GM12878 (cell line): ENCODE measurements around the gene NUP210. TPM values are rescaled to one million over a fixed set of nuclear protein-coding genes. Genes with fewer than 3 reads are reported as not detected.

Source experiments
- ATAC-seq: fragments of 200-7000 bp; cut with Tn5 transposase; 3 replicates; pipeline ENCODE4 v1.9.1; 2020; ENCODE audit warnings: mild to moderate bottlenecking, moderate library complexity
- BruUV-seq: library from RNA; stranded (reverse); fragments of 400-500 nt; replicated peaks from 2 replicates; lab custom pipeline; 2021; lab: Mats Ljungman, UMichigan
- CTCF ChIA-PET: fragments of 300-600 bp; sonication (Branson Sonifier 250); formaldehyde crosslinking; extraction: SDS; loops from one replicate; lab custom pipeline; 2021; ENCODE audit warnings: inconsistent platforms; lab: Yijun Ruan, JAX
- POLR2A ChIA-PET: fragments of 350-600 bp; formaldehyde crosslinking; extraction: SDS; loops from one replicate; lab custom pipeline; 2021; ENCODE audit warnings: inconsistent platforms; lab: Charles Lee
- RAD21 ChIA-PET: fragments of 300-600 bp; sonication (Branson Sonifier 250); formaldehyde crosslinking; loops from one replicate; lab custom pipeline; 2023; ENCODE audit warnings: antibody characterized with exemption; ENCODE audit not compliant: unreplicated experiment; lab: Charles Lee
- SMC1A ChIA-PET: fragments of 300-600 bp; sonication (Branson Sonifier 250); formaldehyde crosslinking; loops from one replicate; lab custom pipeline; 2023; ENCODE audit not compliant: unreplicated experiment, uncharacterized antibody; lab: Charles Lee
- DNase-seq: peaks from one replicate; pipeline ENCODE4 v3.0.0-alpha.2; 2011; ENCODE audit warnings: low read depth, low spot score
- FAIRE-seq: peaks from 3 replicates; lab custom pipeline; 2011; peaks lifted over from hg19 to GRCh38; lab: Jason Lieb, UNC
- H2AFZ ChIP-seq: 2 replicates; pipeline ENCODE4 v1.6.0; 2011; ENCODE audit warnings: low read depth, low read length, control low read depth; ENCODE audit not compliant: control insufficient read depth
- H3K27ac ChIP-seq: 2 replicates; pipeline ENCODE4 v1.5.1; 2011; ENCODE audit warnings: control low read depth; ENCODE audit not compliant: control insufficient read depth, insufficient read depth
- H3K27me3 ChIP-seq, 2 experiments: replicated peaks in 1 of 2; 2 replicates each; pipeline versions ENCODE4 v1.6.0 to v1.6.1; 2011; ENCODE audit warnings: low read length in 1 of 2; ENCODE audit not compliant: control insufficient read depth in 2 of 2, insufficient read depth in 2 of 2
- H3K36me3 ChIP-seq, 2 experiments: 2 replicates each; pipeline ENCODE4 v1.5.1; 2011; ENCODE audit warnings: low read length in 1 of 2; ENCODE audit not compliant: control insufficient read depth in 2 of 2, insufficient read depth in 2 of 2
- H3K4me1 ChIP-seq: 2 replicates; pipeline ENCODE4 v1.6.1; 2011; ENCODE audit warnings: mild to moderate bottlenecking, low read length, moderate library complexity, mixed read lengths; ENCODE audit not compliant: control insufficient read depth, insufficient read depth
- H3K4me2 ChIP-seq: 2 replicates; pipeline ENCODE4 v1.6.0; 2011; ENCODE audit warnings: control low read depth; ENCODE audit not compliant: control insufficient read depth, insufficient read depth
- H3K4me3 ChIP-seq: fragments of 200-600 bp; sonication (generic); 2 replicates; pipeline ENCODE4 v1.5.1; 2016
- H3K79me2 ChIP-seq: 2 replicates; pipeline ENCODE4 v1.6.0; 2011; ENCODE audit warnings: low read length; ENCODE audit not compliant: control insufficient read depth, insufficient read depth
- H3K9ac ChIP-seq: 2 replicates; pipeline ENCODE4 v1.8.0; 2011; ENCODE audit warnings: low read length, control low read depth, mixed read lengths; ENCODE audit not compliant: control insufficient read depth, insufficient read depth
- H3K9me3 ChIP-seq: replicated peaks from 3 replicates; pipeline ENCODE4 v1.5.1; 2011; ENCODE audit warnings: mild to moderate bottlenecking, low read length; ENCODE audit not compliant: control insufficient read depth, insufficient read depth
- H4K20me1 ChIP-seq: 2 replicates; pipeline ENCODE4 v1.6.0; 2011; ENCODE audit not compliant: control insufficient read depth, insufficient read depth
- BRCA1 ChIP-seq: IDR thresholded peaks from 2 replicates; pipeline ENCODE4 v1.6.1; 2011; ENCODE audit warnings: low read depth, low read length, improper control_type of control experiment
- CBX3 ChIP-seq: fragments of 200-600 bp; sonication (generic); IDR thresholded peaks from 2 replicates; pipeline ENCODE4 v1.6.1; 2016; ENCODE audit warnings: low read depth, borderline replicate concordance
- CREM ChIP-seq: IDR thresholded peaks from 2 replicates; pipeline ENCODE4 v1.6.1; 2014; ENCODE audit warnings: antibody characterized with exemption, low read depth
- EED ChIP-seq: sonication (generic); IDR thresholded peaks from 2 replicates; pipeline ENCODE4 v1.6.1; 2016; ENCODE audit warnings: antibody characterized with exemption, low read depth
- FOXK2 ChIP-seq: fragments of 450-650 bp; IDR thresholded peaks from 2 replicates; pipeline ENCODE4 v1.6.1; 2017; ENCODE audit warnings: mild to moderate bottlenecking, moderate library complexity
- NFYB ChIP-seq: IDR thresholded peaks from 2 replicates; pipeline ENCODE4 v1.6.1; 2011; ENCODE audit warnings: low read depth, mild to moderate bottlenecking, low read length, improper control_type of control experiment, moderate library complexity; ENCODE audit not compliant: insufficient read depth
- PBX3 ChIP-seq: IDR thresholded peaks from 2 replicates; pipeline ENCODE4 v1.6.1; 2011; ENCODE audit warnings: mild to moderate bottlenecking, low read depth, low read length, moderate library complexity; ENCODE audit not compliant: insufficient replicate concordance
- RCOR1 ChIP-seq: conservative IDR thresholded peaks from 2 replicates; pipeline ENCODE4 v1.6.1; 2012; ENCODE audit warnings: low read depth, low read length, improper control_type of control experiment
- RFX5 ChIP-seq: IDR thresholded peaks from 2 replicates; pipeline ENCODE4 v1.6.1; 2011; ENCODE audit warnings: low read depth, low read length, improper control_type of control experiment
- SRF ChIP-seq, 2 experiments: IDR thresholded peaks; 2 replicates each; pipeline ENCODE4 v1.6.1; 2011; ENCODE audit warnings: low read depth in 2 of 2, low read length in 2 of 2, mild to moderate bottlenecking in 1 of 2, moderate library complexity in 1 of 2
- TCF12 ChIP-seq: IDR thresholded peaks from 2 replicates; pipeline ENCODE4 v1.6.1; 2011; ENCODE audit warnings: low read depth, mild to moderate bottlenecking, low read length
- YBX1 ChIP-seq: fragments of 450-650 bp; IDR thresholded peaks from 2 replicates; pipeline ENCODE4 v1.6.1; 2016; ENCODE audit warnings: antibody characterized with exemption
- WGBS: methylation state at CpG from one replicate; pipeline ENCODE4 v1.1.6; 2016; ENCODE audit warnings: low lambda C conversion rate; ENCODE audit not compliant: insufficient replicate concordance, insufficient coverage; ENCODE audit errors: missing lambda C conversion rate; 5-methylcytosine and 5-hydroxymethylcytosine counted together
- in situ Hi-C: fragments of 300-500 bp; cut with MboI; formaldehyde crosslinking; loops from 9 replicates; pipeline ENCODE4 v1.14.3; 2018; ENCODE audit warnings: mixed read lengths
- intact Hi-C: fragments of 100-400 bp; cut with micrococcal nuclease; formaldehyde crosslinking; loops from one replicate; pipeline ENCODE4 v1.14.2; 2022; ENCODE audit not compliant: unreplicated experiment
- polyA plus RNA-seq, 11 experiments: library from polyadenylated mRNA; depleted of rRNA in 4 of 11; unstranded in 6 of 11; stranded (reverse) in 5 of 11; fragments of >200 nt; fragmentation: Nextera tagmentation in 4 of 11; fragmentation: Illumina TruSeq in 1 of 11; extraction: Ambion mirVana in 4 of 11; extraction: Trizol in 1 of 11; gene quantifications; 1 replicate in 1 of 11; 2 replicates in 10 of 11; pipeline versions ENCODE4 v1.2.1 to v1.2.3, GENCODE V29; 2011 to 2016; ENCODE audit warnings: inconsistent platforms in 2 of 11, missing spikeins in 2 of 11, low read depth in 1 of 11
- total RNA-seq, 4 experiments: library from RNA; depleted of rRNA in 3 of 4; stranded (reverse); fragments of >200 nt in 3 of 4; fragmentation: Illumina TruSeq in 1 of 4; extraction: Trizol in 1 of 4; gene quantifications; 2 replicates each; pipeline versions ENCODE4 v1.2.1 to v1.2.3, GENCODE V29; 2013 to 2021

The NUP210 gene
- total and polyA plus RNA-seq, 10 of the 15 experiments (the other 5 are each of a cell fraction or from before 2014, with no cell fraction given): 2.9 to 150 (median 76.0) TPM

- Histone ChIP-seq H4K20me1 (no peaks in the 10 kb centered on the region), H3K4me2 (no peak overlapping the region), H2AFZ (no peak overlapping the region), H3K4me1 (no peaks in the 10 kb centered on the region), H3K36me3 (no peaks in the 10 kb centered on the region; a peak in 1 of 4 replicates), H3K9me3 (no peaks in the 10 kb centered on the region), H3K27me3 (no peaks in the 10 kb centered on the region), H3K27ac (no peak overlapping the region), H3K79me2 (no peaks in the 10 kb centered on the region), H3K4me3 (no peak overlapping the region), H3K9ac (no peak overlapping the region)
- no peak for ATAC-seq
- DNase-seq: no peak
- RAD21 ChIA-PET: interaction anchor here (1.0 to 2.5 kb wide), 2 partner anchors 44 to 216 kb away, joined by 3 to 9 read pairs; no protein-coding TSS in a partner anchor
- no TSS peak for BruUV-seq
- TF ChIP-seq BRCA1 (no peak), YBX1 (no peak), NFYB (no peak), EED (no peak), PBX3 (no peak)
- CTCF ChIA-PET: interaction anchor here (0.9 to 3.6 kb wide), 4 partner anchors 30 to 215 kb away, joined by 3 to 21 read pairs (median 5); no protein-coding TSS in a partner anchor
- intact Hi-C loops: loop anchor here (5.0 kb wide), 1 partner anchor 145 kb away; no protein-coding TSS in a partner anchor
- SMC1A ChIA-PET: interaction anchor here (0.6 to 2.2 kb wide), 3 partner anchors 146 to 756 kb away, joined by 3 to 11 read pairs (median 3); no protein-coding TSS in a partner anchor
- FAIRE-seq: no peak
- POLR2A ChIA-PET: no interaction called here
- in situ Hi-C loops: no loop called here
- 82% methylated on average over 10 of the region's 11 CpGs for WGBS
Observed at GRCh38 chr3:13307041-13307440, 113.1 kb downstream of the NUP210 start.

GRCh38 chr3:13305623-13306022, 114.5 kb downstream of the NUP210 start:
- Histone ChIP-seq H3K27me3 (no peaks in the 10 kb centered on the region), H3K9me3 (no peaks in the 10 kb centered on the region), H3K36me3 (no peaks in the 10 kb centered on the region; a peak in 1 of 4 replicates), H3K9ac (no peak overlapping the region), H3K4me3 (no peak overlapping the region), H3K27ac (no peak overlapping the region), H3K4me2 (no peak overlapping the region), H4K20me1 (no peaks in the 10 kb centered on the region), H3K79me2 (no peaks in the 10 kb centered on the region), H2AFZ (no peak overlapping the region), H3K4me1 (peaks cover 4% of the 10 kb centered on the region)
- POLR2A ChIA-PET: no interaction called here
- BruUV-seq: no TSS peak
- ATAC-seq (no peak), DNase-seq (no peak), FAIRE-seq (no peak)
- SMC1A ChIA-PET: interaction anchor here (1.6 kb wide), 1 partner anchor 146 kb away, joined by 3 read pairs; no protein-coding TSS in a partner anchor
- no peak for TF ChIP-seq TCF12
- no peak for TF ChIP-seq SRF (IDR thresholded peaks at IDR 0.05; ENCODE audit: low read depth in 2 of 2, low read length in 2 of 2)
- no peak for TF ChIP-seq RCOR1
- TF ChIP-seq RFX5: no peak
- TF ChIP-seq CBX3: no peak
- TF ChIP-seq FOXK2: no peak
- no peak for TF ChIP-seq CREM
- CTCF ChIA-PET: interaction anchor here (0.9 to 3.6 kb wide), 3 partner anchors 110 to 214 kb away, joined by 3 to 21 read pairs (median 3); no protein-coding TSS in a partner anchor
- in situ Hi-C loops: no loop called here
- intact Hi-C loops: loop anchor here (5.0 kb wide), 1 partner anchor 147 kb away; no protein-coding TSS in a partner anchor
- RAD21 ChIA-PET: interaction anchor here (1.8 kb wide), 1 partner anchor 76 kb away, joined by 7 read pairs; no protein-coding TSS in a partner anchor
- WGBS: 52% methylated on average over 4 of the region's 4 CpGs
